Pons (tissue), 1 donor: ENCODE measurements around the gene CERS5.

Experiments
- DNase-seq: peaks from one replicate; pipeline ENCODE4 v3.0.0-alpha.2; 2016; ENCODE audit warnings: low spot score

CERS5 gene, protein sequence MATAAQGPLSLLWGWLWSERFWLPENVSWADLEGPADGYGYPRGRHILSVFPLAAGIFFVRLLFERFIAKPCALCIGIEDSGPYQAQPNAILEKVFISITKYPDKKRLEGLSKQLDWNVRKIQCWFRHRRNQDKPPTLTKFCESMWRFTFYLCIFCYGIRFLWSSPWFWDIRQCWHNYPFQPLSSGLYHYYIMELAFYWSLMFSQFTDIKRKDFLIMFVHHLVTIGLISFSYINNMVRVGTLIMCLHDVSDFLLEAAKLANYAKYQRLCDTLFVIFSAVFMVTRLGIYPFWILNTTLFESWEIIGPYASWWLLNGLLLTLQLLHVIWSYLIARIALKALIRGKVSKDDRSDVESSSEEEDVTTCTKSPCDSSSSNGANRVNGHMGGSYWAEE

DNA sequence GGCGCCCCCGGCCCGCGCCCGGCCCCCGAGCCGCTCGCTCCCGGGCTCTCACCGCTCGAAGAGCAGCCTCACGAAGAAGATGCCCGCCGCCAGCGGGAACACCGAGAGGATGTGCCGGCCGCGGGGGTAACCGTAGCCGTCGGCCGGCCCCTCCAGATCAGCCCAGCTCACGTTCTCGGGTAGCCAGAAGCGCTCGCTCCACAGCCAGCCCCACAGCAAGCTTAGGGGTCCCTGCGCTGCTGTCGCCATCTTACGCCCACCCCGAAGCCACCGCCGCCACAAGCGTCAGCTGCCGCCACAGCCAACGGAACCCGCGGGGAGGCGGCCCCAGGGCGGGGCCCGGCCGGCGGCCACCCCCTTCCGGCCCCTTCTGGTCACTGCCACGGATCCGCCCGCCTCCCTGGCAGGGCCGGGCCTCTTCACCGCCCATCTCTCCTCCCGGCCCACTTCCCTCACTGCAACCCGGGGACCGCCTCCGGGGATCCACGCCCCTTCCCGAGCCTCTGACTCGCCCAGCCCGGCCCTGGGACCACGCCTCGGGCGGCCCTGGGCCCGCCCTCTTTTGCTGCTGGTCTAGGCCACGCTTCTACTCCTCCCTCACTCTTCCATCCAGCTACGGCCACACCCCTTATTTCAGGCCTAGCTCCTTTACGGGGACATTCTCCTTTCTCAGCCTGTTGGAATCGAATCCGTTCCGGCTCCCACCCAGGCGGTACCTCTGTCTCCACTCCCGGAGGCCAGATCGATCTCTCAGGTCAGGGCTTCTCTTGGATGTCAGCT, at the start of gene CERS5:
Gene CERS5, minus strand, starts transcription at position 321 of the 780 bp plus-strand sequence. Its CDS starts 72 bp downstream, at position 249.
- DNase-seq = peak; percentile 97

DNA sequence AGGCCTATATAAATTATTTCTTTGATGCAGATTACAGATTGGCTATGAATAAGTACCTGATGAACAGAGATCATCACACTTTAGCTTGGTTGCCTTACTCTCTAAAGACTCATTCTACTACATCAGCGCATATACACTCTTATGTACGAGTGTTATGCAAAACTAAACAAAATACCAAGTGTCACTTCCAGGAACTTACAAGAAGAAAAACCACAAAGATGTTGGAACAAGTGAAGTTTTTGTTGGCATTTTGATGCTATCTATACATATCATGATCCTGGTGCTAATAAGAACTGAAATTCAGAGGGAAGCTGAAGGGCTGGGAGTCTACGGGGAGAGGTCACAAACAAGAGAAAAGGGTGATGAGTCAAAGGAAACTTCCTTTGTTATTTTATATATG, 47.9 kb upstream of the CERS5 start:
- no peak for DNase-seq

DNA sequence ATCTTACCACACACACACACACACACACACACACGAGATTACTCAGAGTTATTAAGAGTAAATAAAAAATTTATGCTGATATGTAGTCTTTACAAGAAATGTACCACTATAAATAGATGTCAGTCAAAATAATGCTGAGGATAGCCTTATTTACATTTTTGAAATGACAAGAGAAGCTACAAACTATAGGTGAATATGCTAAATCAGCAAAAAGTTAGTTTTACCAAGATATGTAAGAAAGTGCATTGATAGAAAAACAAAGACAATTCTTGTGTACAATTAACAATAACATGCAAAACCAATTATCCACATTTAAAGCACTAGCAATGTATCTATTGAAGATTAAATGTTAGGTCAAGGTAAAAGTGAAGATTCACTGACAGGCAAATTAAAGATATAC, 46.8 kb upstream of the CERS5 start:
- no peak for DNase-seq

DNA sequence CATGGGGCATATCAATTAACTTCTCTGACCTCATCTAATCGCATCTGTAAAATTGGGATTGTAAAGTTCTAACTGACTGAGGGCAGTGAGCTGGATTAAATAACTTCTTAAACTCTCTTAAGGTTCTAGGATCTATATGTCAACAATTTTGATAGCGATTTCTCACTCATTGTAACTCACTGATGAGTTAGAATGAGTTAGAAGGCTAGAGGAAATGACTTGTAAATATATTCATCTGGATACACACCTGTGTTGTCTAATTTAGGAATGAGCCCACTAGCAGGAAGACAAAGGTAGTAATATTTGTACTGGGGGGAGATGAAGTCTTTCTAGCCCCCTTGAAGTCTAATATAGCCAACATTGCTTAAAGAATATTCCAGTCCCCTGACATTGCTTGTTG, 46.3 kb upstream of the CERS5 start:
- no peak for DNase-seq

DNA sequence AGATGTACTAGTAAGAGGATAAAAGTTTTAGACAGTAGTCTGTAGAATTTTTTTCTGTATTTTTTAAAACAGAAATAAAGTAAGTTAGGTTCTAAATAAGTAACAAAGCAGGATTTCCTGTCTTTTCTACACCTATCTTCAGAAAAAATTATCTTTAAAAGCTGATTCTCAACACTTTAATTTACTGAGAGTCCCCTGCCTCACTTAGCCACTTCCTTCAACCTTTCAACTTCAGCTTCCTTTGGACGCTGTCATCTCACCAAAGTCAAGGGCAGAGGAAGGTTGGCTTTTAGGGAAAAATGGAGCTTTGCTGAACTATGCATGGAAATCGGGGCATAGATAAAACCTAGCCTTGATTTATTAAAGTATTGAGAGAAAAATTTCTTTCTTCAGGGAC, 44.9 kb upstream of the CERS5 start:
- DNase-seq = no peak

DNA sequence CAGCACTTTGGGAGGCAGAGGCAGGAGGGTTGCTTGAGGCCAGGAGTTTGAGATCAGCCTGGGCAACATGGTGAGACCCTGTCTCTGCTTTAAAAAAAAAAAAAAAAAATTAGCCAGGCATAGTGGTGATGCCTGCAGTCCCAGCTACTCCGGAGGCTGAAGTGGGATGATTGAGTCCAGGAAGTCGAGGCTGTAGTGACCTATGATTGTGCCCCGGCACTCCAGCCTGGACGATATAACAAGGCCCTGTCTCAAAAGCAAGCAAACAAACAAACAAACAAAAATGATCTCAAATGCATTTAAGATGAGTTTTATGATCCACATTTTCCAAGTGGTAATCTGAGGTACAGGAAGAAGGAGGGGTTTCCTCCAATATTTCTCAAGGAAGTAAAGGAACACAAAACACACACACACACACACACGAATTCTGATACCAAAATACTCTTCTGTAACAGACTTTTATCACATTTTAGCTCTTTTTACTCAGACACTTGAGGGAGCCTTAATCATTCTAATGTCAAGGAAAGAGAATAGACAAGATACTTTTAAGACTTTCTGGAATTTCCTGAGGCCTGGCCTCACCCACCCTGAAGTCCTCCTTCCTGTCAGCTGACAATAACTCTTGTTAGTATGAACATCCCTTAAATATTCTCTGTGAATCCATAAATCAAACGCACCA, 44.4 kb upstream of the CERS5 start:
- DNase-seq = no peak

DNA sequence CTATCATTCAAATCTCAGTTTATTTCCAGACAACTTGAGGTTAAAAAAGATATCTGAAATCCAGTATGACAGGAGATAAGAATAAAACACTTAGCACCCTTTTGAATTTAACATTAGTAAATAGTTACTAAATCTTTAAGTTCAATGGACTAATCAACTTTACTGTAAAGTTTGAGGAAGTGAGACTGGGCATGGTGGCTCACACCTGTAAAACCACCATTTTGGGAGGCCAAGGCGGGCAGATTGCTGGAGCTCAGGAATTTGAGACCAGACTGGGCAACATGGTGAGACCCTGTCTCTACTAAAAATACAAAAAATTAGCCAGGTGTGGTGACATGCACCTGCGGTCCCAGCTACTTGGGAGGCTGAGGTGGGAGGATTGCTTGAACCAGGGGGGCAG, 40.3 kb upstream of the CERS5 start:
- DNase-seq = no peak

DNA sequence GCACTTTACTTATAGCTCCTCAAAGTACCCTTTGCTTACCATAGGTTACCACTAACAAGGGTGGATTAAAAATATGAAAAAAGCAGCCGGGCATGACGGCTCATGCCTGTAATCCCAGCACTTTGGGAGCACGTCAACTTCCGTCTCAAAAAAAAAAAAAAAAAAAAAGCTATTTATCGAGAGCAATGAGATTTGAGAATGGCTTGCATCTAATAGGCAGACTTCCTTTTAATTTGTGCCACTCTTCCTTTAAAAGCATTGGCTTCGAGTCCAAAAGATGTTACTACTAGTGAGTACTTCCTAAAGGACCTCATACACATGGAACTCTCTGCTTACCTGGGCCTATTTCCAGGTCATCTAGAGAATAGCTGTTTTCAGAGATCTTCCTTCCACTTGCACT, 38.5 kb upstream of the CERS5 start:
- no peak for DNase-seq

DNA sequence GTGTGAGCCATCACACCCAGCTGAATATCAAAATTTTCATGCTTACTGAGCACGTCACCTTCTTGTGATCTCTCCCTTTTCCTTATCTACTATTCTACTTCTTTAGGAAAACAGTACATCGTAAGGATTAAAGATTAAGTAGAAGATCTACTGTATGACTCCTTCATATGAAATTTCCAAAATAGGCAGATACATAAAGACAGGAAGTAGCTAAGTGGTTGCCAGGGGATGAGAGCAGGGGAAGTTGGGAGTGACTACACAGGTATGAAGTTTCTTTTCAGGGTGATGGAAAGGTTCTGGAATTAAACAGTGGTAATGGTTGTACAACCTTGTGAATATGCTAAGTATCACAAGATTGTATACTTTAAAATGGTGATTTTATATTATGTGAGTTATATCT, 36.5 kb upstream of the CERS5 start:
- DNase-seq = no peak

DNA sequence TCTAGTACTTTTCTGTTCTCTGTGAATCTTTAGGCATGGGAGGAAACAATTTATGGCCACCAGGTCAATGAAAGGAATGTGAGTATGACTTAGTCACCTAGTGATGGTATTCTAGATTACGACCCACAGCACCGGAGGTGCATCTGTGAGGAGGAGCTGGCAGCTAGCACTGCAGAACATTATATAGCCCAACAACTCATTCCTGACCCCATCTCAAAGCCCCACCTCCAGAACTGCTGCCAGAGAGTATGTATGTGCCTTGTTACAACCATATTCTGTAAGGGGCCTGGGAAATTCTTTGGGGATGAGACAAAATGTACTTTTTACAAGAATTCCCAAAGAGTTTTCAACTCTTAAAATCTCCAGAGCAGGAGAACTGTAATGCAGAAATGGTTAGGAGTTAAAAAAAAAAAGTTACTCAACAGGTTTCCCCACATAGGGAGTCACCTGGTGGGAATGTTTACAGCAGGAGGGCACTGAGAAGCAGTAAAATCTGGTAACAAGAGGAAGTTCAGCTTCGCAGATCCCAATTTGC, 34.9 kb upstream of the CERS5 start:
- no peak for DNase-seq

DNA sequence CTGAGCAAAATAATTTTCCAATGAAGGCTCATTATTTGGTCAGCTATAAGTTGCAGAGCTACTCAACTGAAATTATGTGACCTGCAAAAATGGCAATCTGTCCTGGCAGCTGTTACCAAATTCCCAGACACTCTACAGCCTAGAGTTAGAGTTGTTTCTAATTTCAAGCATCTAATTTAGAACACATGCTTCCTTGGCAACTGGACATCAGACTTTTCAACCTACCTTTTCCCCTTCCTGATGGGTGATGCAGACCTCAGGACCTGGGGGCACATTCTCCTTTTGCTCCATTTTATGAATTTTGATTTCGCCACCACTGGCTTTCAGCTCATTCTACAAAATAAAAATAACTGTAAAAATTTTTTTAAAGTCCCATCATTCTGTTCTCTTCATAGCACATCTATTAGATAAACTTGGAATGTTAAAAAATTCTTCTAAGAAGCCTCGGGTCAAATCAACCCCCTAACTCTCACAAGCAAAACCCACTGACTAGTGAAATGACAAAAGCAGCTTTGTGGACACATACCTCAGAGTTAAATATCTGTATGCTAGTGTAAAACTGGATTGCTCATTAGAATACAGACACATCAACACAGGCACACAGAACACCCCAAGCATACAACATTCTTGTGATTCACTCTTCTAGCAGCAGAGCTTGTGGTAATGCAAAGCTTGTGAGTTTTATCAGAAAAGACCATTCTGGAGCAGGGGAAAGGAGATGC, 33.5 kb upstream of the CERS5 start:
- DNase-seq = no peak

DNA sequence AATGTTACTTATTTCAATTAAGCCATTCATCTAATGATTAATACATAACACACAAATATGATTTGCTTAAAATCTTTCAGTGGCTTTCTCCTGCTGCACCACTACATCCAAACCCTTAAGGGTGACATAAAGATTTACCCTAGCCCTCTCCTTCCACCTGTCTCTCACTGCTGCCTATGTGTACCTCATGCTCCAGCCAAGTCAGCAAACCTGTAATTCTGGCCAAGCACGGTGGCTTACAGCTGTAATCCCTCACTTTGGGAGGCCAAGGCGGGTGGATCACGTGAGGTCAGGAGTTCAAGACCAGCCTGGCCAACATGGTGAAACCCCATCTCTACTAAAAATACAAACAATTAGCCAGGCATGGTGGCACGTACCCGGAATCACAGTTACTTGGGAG, 31.7 kb upstream of the CERS5 start:
- DNase-seq = no peak

DNA sequence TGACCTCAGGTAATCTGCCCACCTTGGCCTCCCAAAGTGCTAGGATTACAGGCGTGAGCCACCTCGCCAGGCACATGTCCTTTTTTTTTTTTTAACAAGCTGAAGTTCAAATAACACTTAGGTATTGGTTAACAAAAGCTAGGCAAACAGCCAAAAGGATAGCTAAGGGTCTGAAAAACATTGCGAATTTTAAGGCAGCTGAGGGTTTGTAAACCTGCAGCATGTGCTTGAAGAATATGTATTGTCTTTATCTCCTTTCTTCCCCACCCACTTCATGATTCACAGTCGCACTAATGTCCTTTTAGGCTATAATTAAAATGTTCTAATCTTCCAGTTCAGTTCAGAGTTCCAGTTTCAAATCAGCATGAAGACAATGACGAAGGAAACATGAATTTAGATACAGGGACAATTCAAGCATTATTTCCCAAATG, 30.1 kb upstream of the CERS5 start:
- DNase-seq = no peak

DNA sequence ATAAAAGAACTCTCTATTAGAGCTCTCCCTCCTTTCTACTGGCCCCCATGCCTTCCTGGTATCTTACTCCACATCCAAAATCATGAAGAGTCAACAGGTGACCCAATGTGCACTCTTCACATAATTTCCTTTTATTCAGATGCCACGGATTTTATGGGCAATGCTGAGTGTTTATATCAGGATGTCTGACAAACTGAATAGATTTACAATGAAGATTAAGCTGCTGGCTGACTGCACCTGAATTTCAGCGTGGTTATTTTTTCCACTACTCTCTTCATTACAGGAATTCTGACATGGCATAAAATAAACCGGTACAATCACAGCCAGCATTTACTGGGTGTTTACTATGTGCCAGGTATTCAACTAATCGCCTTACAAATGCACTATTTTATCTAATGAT, 29.4 kb upstream of the CERS5 start:
- DNase-seq = no peak

DNA sequence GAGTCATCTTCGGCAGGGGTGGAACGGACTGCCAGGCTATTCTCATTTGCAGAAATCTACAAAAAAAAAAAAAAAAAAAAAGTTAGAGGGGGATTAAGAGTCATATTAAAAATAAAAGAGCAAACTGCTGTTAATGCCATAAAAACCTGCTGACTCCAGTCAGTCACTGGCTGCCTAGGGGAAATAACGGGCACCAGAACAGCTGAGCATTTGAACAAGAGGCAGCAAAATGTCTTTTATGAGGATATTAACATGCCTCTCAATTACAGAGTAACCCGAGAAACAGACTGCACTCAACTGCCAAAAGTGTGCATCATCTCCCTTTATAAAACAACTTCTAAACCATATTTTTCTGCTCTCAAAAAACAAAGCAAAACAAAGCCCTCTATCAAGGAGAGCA, 28.7 kb upstream of the CERS5 start:
- no peak for DNase-seq

DNA sequence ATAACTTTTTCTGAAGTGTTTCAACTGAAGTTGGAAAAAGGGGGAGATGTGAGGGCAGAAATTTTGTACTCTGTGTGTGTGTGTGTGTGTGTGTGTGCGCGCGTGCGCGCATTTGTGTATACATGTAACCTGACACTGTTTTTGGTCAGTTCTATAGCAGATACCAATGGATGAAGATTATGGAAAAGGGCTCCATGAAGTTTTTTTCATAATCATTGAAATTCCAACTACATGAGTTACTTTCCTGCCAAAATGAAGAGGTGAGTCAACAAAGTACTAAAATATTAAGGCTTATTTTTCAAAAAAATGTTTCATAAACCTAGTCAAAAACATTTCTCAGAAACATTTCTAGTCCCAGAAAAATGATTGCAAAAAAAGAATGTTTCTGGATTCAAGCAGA, 25.7 kb upstream of the CERS5 start:
- DNase-seq = no peak

DNA sequence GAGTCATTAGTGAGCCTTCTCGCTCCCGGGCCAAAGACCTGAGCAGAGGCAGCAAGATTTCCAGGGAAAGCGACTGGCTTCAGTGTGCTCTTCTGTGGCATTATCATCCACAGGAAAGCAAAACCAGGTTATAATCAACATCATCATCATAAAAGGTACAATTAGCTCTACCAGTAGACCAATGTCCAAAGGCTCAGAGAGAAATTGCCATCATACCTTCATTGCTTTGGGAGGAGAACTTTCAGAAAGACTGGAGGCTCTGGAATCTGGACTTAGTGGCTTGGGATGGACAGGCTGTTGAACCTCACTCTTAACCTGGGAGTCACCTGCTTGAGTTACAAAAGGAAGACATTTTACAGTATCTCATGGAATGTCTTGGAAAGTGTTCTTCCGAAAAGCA, 25.1 kb upstream of the CERS5 start:
- no peak for DNase-seq

DNA sequence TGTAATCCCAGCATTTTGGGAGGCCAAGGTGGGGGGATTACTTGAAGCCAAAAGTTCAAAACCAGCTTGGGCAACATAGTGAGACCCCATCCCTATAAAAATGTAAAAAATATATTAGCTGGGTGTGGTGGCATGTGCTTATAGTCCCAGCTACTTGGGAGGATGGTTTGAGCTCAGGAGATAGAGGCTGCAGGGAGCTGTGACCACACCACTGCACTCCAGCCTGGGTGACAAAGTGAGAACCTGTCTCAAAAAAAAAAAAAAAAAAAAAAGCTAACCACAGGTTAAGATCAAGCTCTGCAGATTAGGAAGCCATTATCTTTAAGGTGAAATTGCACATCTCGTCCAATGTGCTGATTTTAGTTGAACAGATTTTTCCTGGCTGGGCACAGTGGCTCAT, 23.7 kb upstream of the CERS5 start:
- no peak for DNase-seq

DNA sequence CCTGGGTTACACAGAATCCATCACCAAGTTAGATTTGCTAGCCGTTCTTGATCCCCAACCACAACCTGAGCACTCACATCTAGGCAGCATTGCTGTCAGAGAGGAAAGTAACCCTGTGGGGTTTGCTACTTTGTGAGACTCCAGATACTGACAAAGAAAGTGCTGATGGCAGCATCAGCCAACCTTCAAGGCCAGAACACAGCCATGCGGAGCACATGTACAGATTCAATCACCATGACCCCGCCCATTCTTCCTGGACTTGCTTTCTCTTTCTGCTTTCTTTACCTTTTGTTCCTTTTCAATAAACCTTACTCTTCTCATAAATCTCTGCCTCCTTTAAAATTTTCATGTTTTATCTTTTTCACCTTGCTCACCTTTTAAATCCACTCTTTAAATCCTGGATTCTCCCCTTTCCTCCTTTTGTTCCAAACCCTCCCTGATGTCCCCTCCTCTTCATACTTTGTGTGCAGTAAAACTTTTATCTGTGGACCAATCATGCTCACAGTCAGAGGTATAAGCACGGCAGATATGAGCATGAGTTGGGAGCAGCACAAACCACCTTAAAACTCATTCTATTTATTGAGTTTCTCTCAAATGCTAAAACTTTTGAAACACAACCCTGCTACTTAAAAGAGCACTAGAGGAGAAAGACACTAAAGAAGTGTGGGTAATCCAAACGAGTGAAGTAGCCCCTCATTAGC, 21.9 kb upstream of the CERS5 start:
- DNase-seq = no peak

DNA sequence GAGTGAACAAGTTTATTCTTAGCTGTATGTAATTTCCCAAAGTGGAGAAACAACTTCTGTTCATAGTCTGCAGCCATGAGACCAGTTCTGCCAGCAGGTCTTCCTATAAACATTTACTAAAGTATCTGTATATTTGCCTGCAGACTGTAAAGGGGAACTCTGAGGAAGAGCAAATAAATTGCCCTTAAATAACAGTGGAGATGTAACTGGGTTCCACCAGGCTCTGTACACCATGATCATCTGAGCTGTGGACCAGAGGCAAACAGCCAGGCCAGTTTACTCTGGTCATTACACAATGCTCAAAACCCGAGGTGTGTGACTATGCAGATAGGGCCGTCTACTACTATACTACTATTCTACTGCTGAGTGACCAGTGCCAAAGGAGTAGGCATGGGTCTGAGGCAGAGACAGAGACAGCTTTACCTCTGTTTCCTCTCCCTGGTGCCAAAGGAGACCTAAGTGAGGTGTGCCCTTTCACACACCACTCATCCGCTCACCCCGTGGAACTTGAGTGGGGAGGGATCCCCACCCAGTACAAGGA, 21.1 kb upstream of the CERS5 start:
- no peak for DNase-seq
